Left renal cortex interstitium (tissue), 4 donors: Measurements from ENCODE around the gene OPN1LW. TPM values are rescaled to one million over a fixed set of nuclear protein-coding genes. Genes with fewer than 3 reads are reported as not detected.
A peak's percentile ranks its signal among the peaks of the same experiment; 100 is the strongest.
"Not testable (repeated sequence)": the region's sequence is repeated elsewhere in the genome, so short reads cannot be mapped to it uniquely, and the experiment has no call there.

Source experiments
- DNase-seq, 4 donors: peaks; one replicate each; pipeline ENCODE4 v3.0.0-alpha.2; 2013; ENCODE audit warnings: low read depth in 4 of 4, low spot score in 2 of 4, missing footprints in 1 of 4
- polyA plus RNA-seq, 4 donors: library from polyadenylated mRNA; unstranded; fragments of 120-200 nt; gene quantifications; one replicate each; pipeline ENCODE4 v1.2.1, GENCODE V29; 2013; ENCODE audit not compliant: insufficient read length in 4 of 4

The OPN1LW gene
- polyA plus RNA-seq, result not detected

DNA sequence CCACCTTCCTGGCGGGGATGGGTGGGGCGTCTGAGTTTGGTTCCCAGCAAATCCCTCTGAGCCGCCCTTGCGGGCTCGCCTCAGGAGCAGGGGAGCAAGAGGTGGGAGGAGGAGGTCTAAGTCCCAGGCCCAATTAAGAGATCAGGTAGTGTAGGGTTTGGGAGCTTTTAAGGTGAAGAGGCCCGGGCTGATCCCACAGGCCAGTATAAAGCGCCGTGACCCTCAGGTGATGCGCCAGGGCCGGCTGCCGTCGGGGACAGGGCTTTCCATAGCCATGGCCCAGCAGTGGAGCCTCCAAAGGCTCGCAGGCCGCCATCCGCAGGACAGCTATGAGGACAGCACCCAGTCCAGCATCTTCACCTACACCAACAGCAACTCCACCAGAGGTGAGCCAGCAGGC lies at the start of gene OPN1LW:
Gene OPN1LW (plus strand): TSS at position 234 of the 400 bp plus-strand sequence. CDS start 41 bp downstream, at position 275.
- not testable (repeated sequence) for DNase-seq

DNA sequence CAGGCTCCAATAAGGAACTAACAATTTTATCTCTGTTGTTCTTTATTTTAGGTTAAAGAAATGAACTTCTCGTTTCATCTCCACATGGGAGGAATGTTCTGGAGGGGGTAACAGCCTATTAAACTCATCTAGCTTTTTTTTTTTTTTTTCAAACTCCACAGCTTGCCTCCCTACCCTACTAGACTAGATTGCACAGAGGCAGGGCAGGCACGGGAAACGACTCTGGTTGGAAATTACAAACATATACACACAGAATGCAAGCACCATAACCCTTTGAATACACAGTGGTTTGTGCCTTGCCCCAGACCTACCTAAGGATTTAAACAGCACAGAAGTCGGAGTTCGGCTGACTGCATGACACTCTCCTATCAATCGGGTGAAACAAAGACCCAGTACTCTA lies 49.2 kb upstream of the OPN1LW start:
- DNase-seq, result no peak

DNA sequence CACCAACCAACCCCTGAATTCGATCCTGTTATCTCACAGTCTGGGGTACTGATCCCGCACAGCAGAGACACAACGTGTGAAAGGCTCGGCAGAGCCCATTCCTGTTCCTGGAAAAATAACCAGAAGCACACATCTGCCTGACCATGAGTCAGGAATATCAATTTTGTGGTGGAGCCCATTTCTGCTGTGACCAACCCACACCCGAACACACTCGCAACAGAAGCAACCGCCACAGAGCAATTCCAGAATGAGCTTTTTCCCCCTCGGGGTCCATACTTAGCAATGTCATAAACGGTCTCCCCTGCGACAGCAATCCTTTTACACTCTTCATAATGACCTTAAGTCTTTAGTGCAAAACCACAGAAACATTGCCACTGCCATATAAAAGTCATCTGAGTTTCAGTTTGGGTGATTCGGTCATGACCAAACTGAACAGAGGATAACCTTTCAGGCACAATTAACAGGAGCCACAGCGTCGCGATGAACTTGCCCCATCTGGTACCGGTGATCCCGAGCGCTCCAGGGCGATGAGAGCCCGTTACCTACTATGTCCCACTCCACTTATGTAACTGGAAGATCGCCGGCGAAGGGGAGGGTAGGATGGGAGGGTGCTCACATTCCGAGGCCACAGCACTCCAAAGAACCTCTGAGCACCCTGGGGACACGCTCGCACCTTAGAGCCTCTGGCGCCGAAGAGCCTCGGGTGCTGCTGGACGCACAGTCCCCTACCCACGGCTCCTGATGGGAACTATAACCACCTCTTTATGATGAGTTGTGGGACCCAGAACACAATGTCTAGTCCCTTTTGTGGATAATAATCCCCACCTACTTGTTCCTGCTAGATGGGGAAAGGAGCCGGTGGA lies 47.7 kb upstream of the OPN1LW start:
- no peak for DNase-seq

DNA sequence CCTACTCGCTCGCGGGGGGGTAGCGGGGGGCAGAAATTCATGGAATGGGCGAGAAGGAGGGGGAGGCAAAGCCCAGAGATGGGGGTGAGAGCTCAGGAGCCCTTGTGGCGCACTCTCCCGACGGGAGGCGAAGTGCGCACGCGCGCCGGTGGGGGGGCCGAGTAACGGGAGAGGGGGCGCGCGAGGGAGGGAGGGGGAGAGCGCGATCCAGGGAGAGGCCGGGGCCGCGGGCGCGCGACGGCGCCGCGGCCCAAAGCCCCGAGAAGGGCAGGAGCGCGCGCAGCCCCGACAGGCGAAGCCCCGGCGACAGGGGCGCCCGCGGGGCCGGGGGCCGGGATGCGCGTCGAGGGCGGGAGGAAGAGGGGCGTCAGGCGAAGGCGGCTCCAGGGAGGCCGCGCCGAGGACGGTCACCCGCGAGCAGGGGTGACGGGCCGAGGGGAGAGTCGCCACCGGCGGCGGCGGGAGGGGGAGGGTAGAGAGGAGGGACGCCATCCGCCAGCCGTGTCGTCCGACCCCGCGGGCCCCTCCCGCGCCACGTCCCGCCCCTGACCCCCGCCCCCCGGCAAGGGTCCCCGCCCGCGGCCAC lies 46.9 kb upstream of the OPN1LW start:
- peak in 3 of 4 donors; percentile 41 to 60 (median 54) for DNase-seq

DNA sequence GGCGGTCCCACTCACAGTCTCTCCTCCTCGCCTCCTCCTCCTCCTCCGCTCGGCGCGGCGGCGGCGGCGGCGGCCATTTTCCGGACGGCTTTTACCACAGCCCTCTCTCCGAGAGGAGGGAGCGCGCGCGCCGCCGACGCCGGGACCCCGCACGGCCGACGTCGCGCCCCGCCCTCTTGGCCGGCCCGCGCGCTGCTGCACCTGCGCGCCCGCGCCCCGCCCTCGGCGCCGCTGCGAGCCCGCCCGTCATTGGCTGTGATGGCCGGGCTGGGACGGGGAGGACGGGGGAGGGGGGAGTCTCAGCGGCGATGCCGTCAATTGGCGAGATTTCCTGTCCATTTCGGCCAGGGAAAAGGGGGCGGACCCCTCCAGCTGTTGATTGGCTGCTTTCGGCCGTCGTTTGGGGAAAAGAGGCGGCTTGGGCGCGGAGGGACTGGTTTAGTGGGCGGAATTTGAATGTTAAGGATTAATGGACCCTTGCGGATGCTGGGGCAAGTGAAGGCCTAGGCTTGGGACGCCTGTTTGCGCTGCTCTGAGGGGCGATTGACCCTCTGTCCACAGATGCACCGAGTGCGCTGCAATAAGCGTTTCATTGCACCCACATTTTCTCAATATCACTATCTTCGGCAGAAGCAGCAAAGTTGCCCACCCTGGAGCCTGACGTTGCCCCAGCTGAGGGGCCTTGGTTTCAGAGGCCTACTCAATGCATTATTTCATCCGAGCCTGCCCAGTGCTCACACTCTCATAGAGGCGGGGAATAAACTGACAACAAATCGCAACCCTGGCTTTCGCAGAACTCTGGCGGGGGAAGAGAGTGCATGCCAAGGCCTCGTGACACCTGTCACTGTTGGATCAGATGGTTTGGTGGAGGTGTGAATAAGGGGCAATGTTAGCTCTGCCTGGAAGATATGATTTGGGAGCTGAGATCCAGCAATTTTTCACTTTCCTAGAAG lies 46.2 kb upstream of the OPN1LW start, which contains the start of gene MECP2:
Gene MECP2 (minus strand): TSS at position 129 of the 953 bp plus-strand sequence.
- DNase-seq, result peak; percentile 48 to 87 (median 78)

DNA sequence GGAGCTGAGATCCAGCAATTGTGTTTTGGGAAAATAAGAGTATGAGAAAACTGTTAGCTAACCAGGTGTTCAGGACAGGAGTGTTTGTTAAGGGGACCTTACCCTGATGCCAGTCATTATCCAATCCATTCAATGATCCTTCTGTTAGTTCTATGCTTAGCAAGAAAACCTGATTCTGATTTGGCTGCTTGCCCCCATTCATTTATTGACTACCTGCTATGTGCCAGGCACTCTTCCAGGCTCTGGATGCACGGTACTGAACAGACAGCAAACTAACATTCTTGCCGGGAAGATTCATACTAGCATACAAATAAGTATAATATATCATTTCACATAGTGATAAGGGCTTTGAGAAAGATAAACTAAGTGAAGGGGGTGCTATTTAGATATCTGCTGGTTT lies 45.5 kb upstream of the OPN1LW start:
- DNase-seq, result no peak

DNA sequence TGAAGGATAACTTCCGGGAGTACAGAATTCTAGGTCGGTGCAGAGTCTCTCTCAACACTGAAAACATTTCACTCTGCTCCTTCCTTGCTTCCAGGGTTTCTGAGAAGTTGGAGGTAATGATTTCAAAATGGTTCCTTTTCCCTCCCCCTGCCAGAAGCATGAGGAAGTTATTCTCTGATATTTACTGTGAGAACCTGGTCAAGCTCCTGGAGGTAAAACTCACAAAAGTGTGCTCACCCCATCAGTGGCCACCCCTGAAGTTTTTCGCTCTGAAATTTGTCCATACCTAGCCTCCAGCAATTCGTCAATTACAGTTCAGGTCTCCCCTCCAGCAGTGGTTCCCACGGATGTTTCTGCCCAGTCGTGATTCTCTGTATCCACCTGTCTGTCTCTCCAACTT lies 30.3 kb upstream of the OPN1LW start:
- no peak for DNase-seq

DNA sequence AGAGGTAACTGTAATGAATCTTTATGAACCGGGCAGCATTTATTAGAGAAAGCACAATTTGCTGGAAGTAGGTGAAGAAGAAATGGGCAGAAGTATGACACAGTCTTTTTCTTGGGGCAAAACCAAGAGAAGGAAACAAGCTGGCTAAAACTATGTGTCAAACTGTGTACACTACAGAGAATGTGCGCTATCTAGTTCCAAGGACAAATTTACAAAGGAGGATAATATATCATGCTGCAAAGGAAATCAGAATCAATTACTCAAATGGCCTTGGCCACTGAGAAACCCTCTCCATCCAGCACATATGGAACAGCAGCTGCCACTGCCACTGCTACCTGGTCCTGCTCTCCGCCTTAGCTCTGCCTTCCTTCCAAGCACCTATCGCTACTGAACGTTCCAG lies 29.4 kb upstream of the OPN1LW start:
- DNase-seq, result no peak

DNA sequence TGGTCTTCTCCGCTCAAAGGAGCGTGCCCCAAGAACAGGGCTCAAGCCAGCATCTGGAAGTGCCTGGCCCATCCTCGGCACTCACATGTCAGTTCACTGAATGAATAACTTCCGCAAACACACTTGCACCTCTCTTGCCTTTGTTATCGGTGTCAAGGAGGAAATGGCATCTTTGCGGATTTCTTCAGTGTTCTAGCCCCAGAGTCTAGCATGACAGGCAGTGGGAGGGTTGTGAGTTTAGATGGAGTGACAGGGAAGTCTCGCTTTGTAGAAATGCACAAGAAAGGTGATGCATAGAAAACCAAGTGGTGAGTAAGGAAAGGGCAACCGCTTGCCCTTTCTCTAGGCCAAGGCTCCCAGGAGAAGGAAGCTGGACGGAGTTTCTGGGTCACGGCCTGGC lies 29.0 kb upstream of the OPN1LW start:
- no peak for DNase-seq

DNA sequence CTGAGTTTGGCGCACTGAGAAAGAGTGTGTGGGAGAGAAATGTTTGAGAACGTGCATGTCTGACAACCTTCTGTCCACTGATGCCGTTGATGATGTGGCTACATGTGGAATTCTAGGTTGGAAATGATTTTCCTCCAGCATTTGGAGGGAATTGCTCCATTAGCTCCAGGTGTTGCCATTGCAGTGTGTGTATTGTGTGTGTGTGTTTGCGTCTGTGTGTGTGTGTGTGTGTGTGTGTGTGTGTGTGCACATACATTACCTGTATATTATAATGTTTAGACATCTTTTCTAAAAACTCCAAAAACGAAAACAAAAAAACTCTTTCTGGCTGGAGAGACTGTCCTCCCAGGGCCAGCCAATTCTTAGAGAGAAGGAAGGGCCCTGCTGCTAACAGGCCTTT lies 28.3 kb upstream of the OPN1LW start:
- no peak for DNase-seq

DNA sequence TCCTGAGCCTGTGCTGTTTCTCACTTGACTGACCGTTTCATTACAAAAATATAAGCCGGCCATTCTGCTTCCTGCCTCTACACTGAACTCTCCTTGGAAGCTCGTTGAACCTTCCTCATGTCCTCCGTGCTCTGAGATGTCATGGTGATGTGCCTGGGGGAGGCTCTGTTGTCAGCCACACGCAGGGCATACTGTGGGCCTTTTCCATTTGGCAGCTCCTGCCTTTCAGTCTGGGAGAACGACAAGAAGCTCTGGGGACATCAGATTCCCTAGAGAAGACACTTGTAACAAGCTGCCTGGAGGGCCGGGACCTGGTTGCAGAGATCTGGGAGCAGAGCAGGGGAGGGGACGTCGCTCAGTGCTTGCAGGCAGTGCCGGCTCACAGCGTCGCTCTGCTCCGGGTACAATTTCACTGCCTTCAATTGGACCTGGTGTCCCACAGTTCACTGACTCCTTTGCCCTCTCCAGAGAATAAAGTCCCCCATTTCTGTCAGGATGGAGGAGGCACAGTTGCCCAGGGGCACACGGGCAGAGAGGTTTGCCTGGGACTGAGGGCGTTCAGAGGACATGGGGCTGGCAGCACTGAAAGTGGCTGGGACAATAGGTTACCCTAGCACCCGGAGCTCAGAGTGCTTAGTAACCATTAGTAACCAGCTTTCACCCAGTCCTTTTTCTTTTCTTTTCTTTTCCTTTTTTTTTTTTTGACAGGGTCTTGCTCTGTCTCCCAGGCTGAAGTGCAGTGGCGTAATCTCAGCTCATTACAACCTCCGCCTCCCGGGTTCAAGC lies 27.4 kb upstream of the OPN1LW start:
- no peak for DNase-seq

DNA sequence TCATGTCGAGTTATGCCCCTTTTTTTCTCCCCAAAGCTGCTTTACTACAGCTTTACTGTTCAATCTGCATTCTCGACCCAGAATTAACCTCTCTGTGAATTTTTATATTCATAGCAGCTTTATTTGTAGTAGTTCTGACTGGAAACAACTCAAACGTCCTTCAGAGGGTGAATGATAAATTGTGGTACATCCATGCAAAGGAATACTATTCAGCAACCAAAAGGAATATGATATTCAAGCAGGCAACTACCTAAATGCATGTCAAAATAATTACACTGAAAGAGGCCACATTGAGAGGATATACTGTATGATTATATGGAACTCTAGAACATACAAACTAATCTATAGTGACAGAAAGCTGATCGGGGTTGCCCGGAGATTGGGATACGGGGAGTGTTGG lies 26.5 kb upstream of the OPN1LW start:
- no peak for DNase-seq

DNA sequence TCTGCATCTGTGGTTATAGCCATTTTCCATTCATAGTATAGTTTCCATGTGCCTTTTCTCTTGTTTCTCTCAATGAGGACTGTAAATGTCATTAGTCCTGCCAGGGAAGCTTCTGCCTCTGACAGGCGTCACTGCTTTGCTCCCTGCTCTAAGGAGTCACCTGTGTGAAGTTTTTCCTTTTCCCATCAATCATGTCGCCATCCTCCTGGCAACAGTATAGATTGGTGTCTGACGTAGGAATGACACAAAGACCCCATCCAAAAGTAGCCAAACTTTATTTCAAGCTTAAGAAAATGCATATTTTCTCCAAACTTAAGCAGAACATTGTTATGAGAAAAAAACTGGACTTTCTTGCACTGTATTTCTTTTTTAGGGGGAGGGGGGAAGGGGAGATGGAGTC lies 23.5 kb upstream of the OPN1LW start:
- no peak for DNase-seq

DNA sequence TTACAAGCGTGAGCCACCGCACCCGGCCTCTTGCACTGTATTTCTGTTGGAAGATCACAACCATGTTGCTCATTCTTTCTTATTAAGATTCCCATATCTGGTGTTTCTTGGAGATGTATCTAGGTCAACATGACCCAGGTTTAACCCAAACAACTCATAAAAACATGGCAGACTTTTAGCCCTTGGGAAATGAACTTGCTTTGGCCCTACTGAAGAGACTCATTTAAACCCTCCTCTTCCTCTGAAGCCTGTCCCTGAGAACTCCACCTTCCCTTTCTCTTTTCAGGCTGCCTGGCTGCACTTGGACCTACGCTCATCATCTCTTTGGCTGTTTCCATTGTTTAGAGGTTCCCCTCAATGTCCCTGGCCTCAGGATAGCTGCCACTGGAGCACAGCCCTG lies 22.8 kb upstream of the OPN1LW start:
- DNase-seq, result no peak

DNA sequence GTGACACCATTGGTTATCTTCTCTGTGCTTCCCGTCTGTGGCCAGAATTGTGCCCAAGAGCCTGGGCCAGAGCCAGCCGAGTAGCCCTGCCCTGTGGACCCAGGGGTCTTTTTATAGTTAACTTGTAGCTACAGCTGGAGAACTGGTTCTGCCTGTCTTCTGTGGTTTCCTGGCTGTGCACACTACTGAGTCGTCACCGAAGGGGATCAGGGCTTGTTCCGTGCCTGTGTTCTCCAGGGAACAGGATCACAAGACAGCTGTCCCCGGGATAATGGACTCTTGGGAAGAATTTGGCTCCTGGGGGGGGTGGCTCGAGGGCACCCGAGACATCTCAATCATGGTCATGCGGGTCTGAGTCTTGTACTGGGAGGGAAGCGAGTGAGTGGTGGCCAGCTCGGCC lies 22.1 kb upstream of the OPN1LW start:
- no peak for DNase-seq

DNA sequence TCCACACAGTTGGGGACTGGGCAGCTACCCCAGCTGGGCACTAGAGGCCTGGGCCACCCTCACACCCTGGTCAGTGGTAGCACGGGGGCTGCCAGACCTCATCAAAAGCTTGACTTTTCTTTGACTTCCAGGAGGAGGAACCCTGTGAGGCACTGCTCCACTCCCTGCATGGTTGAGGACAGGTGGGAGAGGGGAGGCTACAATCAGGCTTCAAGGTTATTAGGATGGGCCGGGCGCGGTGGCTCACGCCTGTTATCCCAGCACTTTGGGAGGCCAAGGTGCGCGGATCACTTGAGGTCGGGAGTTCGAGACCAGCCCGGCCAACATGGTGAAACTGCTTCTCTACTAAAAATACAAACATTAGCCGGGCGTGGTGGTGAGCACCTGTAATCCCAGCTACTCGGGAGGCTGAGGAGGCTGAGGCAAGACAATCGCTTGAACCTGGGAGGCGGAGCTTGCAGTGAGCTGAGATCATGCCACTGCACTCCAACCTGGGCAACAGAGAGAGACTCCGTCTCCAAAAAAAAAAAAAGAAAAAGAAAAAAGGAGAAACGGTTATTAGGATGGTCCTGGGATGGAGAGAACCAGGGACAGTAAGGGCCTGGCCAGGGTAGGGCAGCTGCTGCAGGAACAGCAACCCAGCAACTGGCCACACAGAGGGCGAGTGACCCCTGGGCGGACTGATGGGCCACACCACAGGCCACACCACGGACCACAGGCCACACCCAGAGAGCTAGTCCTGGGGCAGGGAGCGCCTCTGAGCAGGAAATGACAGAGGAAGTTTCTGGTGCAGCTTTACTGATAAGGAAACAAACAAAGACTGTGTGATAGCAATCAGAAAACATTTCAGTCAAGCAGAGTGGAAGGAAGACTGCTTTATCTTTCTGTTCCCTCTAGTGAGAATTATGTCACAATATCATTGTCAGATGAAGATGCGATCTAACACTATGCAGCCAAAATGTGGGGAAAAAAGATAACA lies 20.5 kb upstream of the OPN1LW start:
- DNase-seq, result no peak

DNA sequence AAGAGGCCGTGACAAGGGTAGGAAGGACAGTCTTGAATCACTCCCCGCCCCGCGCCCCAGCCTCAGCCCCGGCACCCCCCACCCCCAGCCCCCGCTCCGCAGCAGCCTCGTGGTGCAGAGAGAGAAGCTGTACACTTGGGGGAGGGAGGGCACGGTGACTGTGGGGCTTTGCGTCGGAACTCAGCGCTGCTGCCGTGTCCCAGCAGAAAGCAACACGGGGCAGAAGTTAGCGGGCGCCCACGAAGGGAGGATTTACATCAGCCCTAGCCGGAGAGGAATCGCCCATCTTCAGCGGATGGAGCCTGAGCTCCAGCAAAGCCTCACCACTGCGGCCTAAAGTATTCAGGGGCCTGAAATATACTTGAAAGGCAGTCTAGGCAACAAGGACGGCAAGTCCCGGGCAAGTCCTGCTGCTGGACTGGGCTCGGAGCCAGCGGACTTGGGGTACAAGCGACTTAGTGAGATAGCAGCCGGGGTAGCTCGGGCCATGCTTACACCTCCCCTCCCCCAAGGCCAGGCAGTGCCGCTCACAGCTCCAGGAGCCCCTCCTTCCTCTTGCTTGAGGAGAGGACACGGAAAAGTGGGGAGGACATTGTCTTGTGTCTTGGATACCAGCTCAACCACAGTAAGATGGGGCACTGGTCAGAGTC lies 18.5 kb upstream of the OPN1LW start:
- DNase-seq, result no peak

DNA sequence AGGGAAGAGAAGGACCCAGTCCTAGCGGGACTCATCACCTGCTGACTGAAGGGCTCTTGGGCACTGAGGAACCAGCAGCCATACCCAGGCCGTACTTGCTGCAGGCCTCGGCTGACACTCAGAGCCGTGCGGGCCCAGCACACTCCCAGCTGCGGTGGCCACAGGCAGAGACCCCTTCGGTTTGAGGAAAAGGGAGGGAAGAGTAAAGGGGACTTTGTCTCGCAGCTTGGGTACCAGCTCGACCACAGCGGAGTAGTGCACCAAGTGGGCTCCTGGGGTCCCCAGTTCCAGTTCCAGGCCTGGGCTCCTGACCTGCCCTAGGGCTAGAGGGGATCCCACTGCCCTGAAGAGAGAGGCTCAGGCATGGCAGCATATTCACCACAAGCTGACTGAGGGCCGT lies 17.9 kb upstream of the OPN1LW start:
- no peak for DNase-seq

DNA sequence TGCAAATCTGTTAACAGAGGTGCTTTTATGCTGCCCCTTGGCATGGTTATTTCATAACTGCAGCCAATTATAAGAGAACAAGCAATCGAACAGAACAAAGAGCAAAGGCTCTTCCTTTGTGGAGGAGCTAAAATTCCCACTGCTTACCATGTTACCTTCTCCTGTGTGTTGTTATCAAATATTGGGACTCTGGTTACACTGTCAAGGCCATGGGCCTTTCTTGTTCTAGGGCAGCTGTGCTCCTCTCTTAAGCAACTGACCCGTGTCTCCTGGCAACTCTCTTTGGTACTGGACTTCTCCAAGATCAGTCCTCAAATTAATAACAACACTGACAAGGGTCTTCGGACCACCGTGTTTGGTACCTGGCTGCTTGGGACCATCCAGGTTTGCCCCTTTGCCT lies 12.1 kb upstream of the OPN1LW start:
- no peak for DNase-seq
